RWPE2 (cell line): ENCODE results near the gene PGRMC2.
A peak's percentile ranks its signal among the peaks of the same experiment; 100 is the strongest.

Source experiments
- ATAC-seq: fragments of 200-7000 bp; cut with Tn5 transposase; 3 replicates; pipeline ENCODE4 v1.9.1; 2021; ENCODE audit warnings: low read depth
- DNase-seq: peaks from one replicate; pipeline ENCODE4 v3.0.0-alpha.2; 2020; ENCODE audit warnings: low spot score
- H3K27ac ChIP-seq: fragments of 450-650 bp; 2 replicates; pipeline ENCODE4 v1.5.1; 2017; ENCODE audit warnings: mild to moderate bottlenecking; ENCODE audit not compliant: poor library complexity, severe bottlenecking
- H3K27me3 ChIP-seq: fragments of 250-450 bp; sonication (Bioruptor Pico); 2 replicates; pipeline ENCODE4 v1.5.1; 2021; ENCODE audit warnings: mild to moderate bottlenecking, moderate library complexity; ENCODE audit not compliant: insufficient read depth, poor library complexity, severe bottlenecking
- H3K36me3 ChIP-seq: fragments of 250-450 bp; sonication (Bioruptor Pico); 2 replicates; pipeline ENCODE4 v1.5.1; 2020; ENCODE audit warnings: low read depth, mild to moderate bottlenecking, moderate library complexity
- H3K4me1 ChIP-seq: fragments of 250-450 bp; sonication (Bioruptor Pico); 2 replicates; pipeline ENCODE4 v1.5.1; 2021; ENCODE audit warnings: mild to moderate bottlenecking, moderate library complexity; ENCODE audit not compliant: insufficient read depth, poor library complexity, severe bottlenecking
- H3K4me3 ChIP-seq: fragments of 250-450 bp; sonication (Bioruptor Pico); 2 replicates; pipeline ENCODE4 v1.5.1; 2021; ENCODE audit warnings: mild to moderate bottlenecking, moderate library complexity; ENCODE audit not compliant: severe bottlenecking
- H3K9me3 ChIP-seq: fragments of 250-450 bp; sonication (Bioruptor Pico); 2 replicates; pipeline ENCODE4 v1.5.1; 2021; ENCODE audit warnings: mild to moderate bottlenecking, moderate library complexity; ENCODE audit not compliant: severe bottlenecking
- CTCF ChIP-seq: fragments of 450-650 bp; IDR thresholded peaks from one replicate; pipeline ENCODE4 v1.5.1; 2017; ENCODE audit warnings: mild to moderate bottlenecking, moderate library complexity; ENCODE audit not compliant: poor library complexity, severe bottlenecking

The PGRMC2 gene

GRCh38 chr4:128234836-128235235, 52.8 kb downstream of the PGRMC2 start:
- Histone ChIP-seq H3K4me3 (no peak overlapping the region), H3K27me3 (no peaks in the 10 kb centered on the region), H3K9me3 (no peaks in the 10 kb centered on the region), H3K27ac (no peak overlapping the region), H3K36me3 (no peaks in the 10 kb centered on the region), H3K4me1 (no peaks in the 10 kb centered on the region)
- ATAC-seq (no peak), DNase-seq (no peak)
- TF ChIP-seq CTCF: no peak

- Histone ChIP-seq H3K9me3 (no peaks in the 10 kb centered on the region), H3K27ac (no peak overlapping the region), H3K27me3 (no peaks in the 10 kb centered on the region), H3K36me3 (no peaks in the 10 kb centered on the region), H3K4me3 (no peak overlapping the region), H3K4me1 (peaks cover 11% of the 10 kb centered on the region)
- ATAC-seq (no peak), DNase-seq (no peak)
- no peak for TF ChIP-seq CTCF
Observed at GRCh38 chr4:128232719-128233118, 54.9 kb downstream of the PGRMC2 start.

- Histone ChIP-seq H3K27me3 (no peaks in the 10 kb centered on the region), H3K27ac (no peak overlapping the region), H3K4me1 (peaks cover 11% of the 10 kb centered on the region), H3K9me3 (no peaks in the 10 kb centered on the region), H3K4me3 (no peak overlapping the region), H3K36me3 (no peaks in the 10 kb centered on the region)
- no peak for DNase-seq
- ATAC-seq: peak; percentile 33; the same call in 2 of the 3 replicates
- no peak for TF ChIP-seq CTCF
Observed at GRCh38 chr4:128228845-128229795, 58.5 kb downstream of the PGRMC2 start.

- Histone ChIP-seq H3K36me3 (no peaks in the 10 kb centered on the region), H3K27ac (no peak overlapping the region), H3K9me3 (no peaks in the 10 kb centered on the region), H3K4me1 (peaks cover 11% of the 10 kb centered on the region), H3K4me3 (no peak overlapping the region), H3K27me3 (no peaks in the 10 kb centered on the region)
- DNase-seq (no peak), ATAC-seq (peak; percentile 48)
- no peak for TF ChIP-seq CTCF
Observed at GRCh38 chr4:128227991-128228571, 59.5 kb downstream of the PGRMC2 start.
